Measurements from ENCODE around the gene STC2. TPM values are rescaled to one million over a fixed set of nuclear protein-coding genes. Genes with fewer than 3 reads are reported as not detected.
A peak's percentile ranks its signal among the peaks of the same experiment; 100 is the strongest.

Gene STC2
- total and polyA plus RNA-seq, 2 experiments from 2014 or later = 65.2 to 138 TPM

- Histone ChIP-seq H3K9me3 (ENCODE audit: low read depth) (no peaks in the 10 kb centered on the region), H3K4me3 (no peak overlapping the region), H3K36me3 (no peaks in the 10 kb centered on the region), H3K27me3 (no peaks in the 10 kb centered on the region), H3K4me1 (ENCODE audit: low read depth) (peaks cover 41% of the 10 kb centered on the region), H3K27ac (peak overlapping the region; percentile 84)
- no peak for TF ChIP-seq CTCF (IDR thresholded peaks at IDR 0.05; ENCODE audit: low read depth, low read length)
- peak in 1 of 2 donors; percentile 43 for DNase-seq (ENCODE audit: low read depth in 1 of 2, low spot score in 1 of 2)
These were observed 59.3 kb downstream of the STC2 start for GRCh38 chr5:173268750-173269432.

GRCh38 chr5:173265433-173265832, 62.8 kb downstream of the STC2 start:
- Histone ChIP-seq H3K9me3 (ENCODE audit: low read depth) (no peaks in the 10 kb centered on the region), H3K27ac (peak overlapping the region; percentile 90), H3K4me1 (ENCODE audit: low read depth) (peaks cover 46% of the 10 kb centered on the region), H3K36me3 (no peaks in the 10 kb centered on the region), H3K27me3 (no peaks in the 10 kb centered on the region), H3K4me3 (no peak overlapping the region)
- TF ChIP-seq CTCF (IDR thresholded peaks at IDR 0.05; ENCODE audit: low read depth, low read length) = no peak
- DNase-seq (ENCODE audit: low read depth in 1 of 2, low spot score in 1 of 2) = peak in 1 of 2 donors; percentile 89

Other genes with a start within 250 kb of the STC2 start
- gene BNIP1, start 183.9 kb downstream of the STC2 start, total RNA-seq = 9.2 and 14.1 TPM in 2 replicates
- 11.4 and 19.9 TPM in 2 replicates for gene BNIP1, start 183.9 kb downstream of the STC2 start, polyA plus RNA-seq
- gene NKX2-5, start 93.2 kb downstream of the STC2 start, total RNA-seq = 1,657 and 1,772 TPM in 2 replicates
- gene NKX2-5, start 93.2 kb downstream of the STC2 start, polyA plus RNA-seq = 1,190 and 1,339 TPM in 2 replicates